ENCODE data around the gene ADGRD2.

DNA sequence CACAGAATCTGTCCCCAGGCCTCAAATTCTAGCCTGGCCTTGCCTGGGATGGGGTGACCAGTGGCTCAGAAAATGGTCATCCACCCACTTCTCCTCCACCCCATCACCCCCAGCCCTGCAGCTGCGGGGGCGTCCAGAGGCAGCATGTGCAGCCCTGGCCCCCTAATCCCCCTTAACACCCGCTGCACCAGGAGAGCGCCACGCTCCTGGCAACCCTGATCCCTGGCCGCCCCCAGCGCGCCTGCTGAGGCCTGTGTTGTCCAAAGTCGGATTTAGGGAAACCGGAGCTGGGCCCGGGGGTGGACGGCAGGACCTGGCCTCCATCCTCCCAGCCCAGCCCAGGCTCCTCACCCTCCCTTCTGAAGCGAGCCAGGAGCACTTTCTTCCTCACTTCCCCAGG is 35.0 kb downstream of the ADGRD2 start:
- TF ChIP-seq, protein P1, sequence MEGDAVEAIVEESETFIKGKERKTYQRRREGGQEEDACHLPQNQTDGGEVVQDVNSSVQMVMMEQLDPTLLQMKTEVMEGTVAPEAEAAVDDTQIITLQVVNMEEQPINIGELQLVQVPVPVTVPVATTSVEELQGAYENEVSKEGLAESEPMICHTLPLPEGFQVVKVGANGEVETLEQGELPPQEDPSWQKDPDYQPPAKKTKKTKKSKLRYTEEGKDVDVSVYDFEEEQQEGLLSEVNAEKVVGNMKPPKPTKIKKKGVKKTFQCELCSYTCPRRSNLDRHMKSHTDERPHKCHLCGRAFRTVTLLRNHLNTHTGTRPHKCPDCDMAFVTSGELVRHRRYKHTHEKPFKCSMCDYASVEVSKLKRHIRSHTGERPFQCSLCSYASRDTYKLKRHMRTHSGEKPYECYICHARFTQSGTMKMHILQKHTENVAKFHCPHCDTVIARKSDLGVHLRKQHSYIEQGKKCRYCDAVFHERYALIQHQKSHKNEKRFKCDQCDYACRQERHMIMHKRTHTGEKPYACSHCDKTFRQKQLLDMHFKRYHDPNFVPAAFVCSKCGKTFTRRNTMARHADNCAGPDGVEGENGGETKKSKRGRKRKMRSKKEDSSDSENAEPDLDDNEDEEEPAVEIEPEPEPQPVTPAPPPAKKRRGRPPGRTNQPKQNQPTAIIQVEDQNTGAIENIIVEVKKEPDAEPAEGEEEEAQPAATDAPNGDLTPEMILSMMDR (IDR thresholded peaks at IDR 0.05; ENCODE audit: low read depth, low read length, poor library complexity, severe bottlenecking): no peak
- no peak for TF ChIP-seq EZH2phosphoT487 (IDR thresholded peaks at IDR 0.05; ENCODE audit: borderline replicate concordance, low read length)

Measured in DOHH2 (cell line).